Small intestine (tissue), 7 donors: ENCODE data around the gene FRMD4A. TPM values are rescaled to one million over a fixed set of nuclear protein-coding genes. Genes with fewer than 3 reads are reported as not detected.
A peak's percentile ranks its signal among the peaks of the same experiment; 100 is the strongest.

Experiments used
- DNase-seq, 2 donors: peaks; one replicate each; pipeline versions ENCODE4 v3.0.0 to v3.0.0-alpha.2; 2013
- FAIRE-seq: peaks from 2 replicates; lab custom pipeline; 2012; peaks lifted over from hg19 to GRCh38; lab: Jason Lieb, UNC
- H3K27ac ChIP-seq, 3 donors: one replicate each; pipeline ENCODE4 v1.5.1; 2013; ENCODE audit warnings: low read length in 2 of 3, mild to moderate bottlenecking in 2 of 3, control low read depth in 1 of 3, inconsistent platforms in 1 of 3, low read depth in 1 of 3, moderate library complexity in 1 of 3
- H3K27me3 ChIP-seq, 3 donors: one replicate each; pipeline ENCODE4 v1.6.1; 2013; ENCODE audit warnings: low read length in 3 of 3, inconsistent platforms in 1 of 3; ENCODE audit not compliant: control insufficient read depth in 3 of 3, insufficient read depth in 3 of 3
- H3K36me3 ChIP-seq, 3 donors: one replicate each; pipeline ENCODE4 v1.6.1; 2013; ENCODE audit warnings: low read length in 3 of 3, inconsistent platforms in 1 of 3, low read depth in 1 of 3, mild to moderate bottlenecking in 1 of 3, moderate library complexity in 1 of 3; ENCODE audit not compliant: control insufficient read depth in 3 of 3, insufficient read depth in 2 of 3
- H3K4me1 ChIP-seq, 3 donors: one replicate each; pipeline ENCODE4 v1.6.1; 2013; ENCODE audit warnings: low read length in 2 of 3, inconsistent platforms in 1 of 3, low read depth in 1 of 3, mild to moderate bottlenecking in 1 of 3, moderate library complexity in 1 of 3; ENCODE audit not compliant: control insufficient read depth in 3 of 3, insufficient read depth in 2 of 3
- H3K4me3 ChIP-seq, 3 donors: one replicate each; pipeline ENCODE4 v1.5.1; 2013; ENCODE audit warnings: low read length in 3 of 3, control low read depth in 1 of 3, inconsistent platforms in 1 of 3, low read depth in 1 of 3, mild to moderate bottlenecking in 1 of 3, moderate library complexity in 1 of 3
- H3K9me3 ChIP-seq, 2 donors: one replicate each; pipeline ENCODE4 v1.6.1; 2013; ENCODE audit warnings: low read depth in 1 of 2, low read length in 1 of 2; ENCODE audit not compliant: control insufficient read depth in 2 of 2, insufficient read depth in 1 of 2
- WGBS, 3 donors: extraction: QIAGEN DNeasy Blood & Tissue Kit; methylation state at CpG; one replicate each; pipeline ENCODE4 v1.1.7; 2013; 5-methylcytosine and 5-hydroxymethylcytosine counted together
- polyA plus RNA-seq, 4 donors: library from polyadenylated mRNA; stranded (reverse) in 3 of 4; unstranded in 1 of 4; fragments of 200-250 nt in 3 of 4; fragments of 120-200 nt in 1 of 4; gene quantifications; one replicate each; pipeline versions ENCODE4 v1.2.1 to v1.2.3, GENCODE V29; 2013
- donor health status: healthy with polysubstance abuse.
- donor health status: control.
- donor health status: control.
- donor health status: Bipolar disorder and iron deficiency.
- donor health status: healthy.

The FRMD4A gene
- polyA plus RNA-seq, 4 donors = 0.45 to 16.9 (median 6.2) TPM

GRCh38 chr10:14355750-14356149 lies 25.0 kb upstream of the FRMD4A start:
- Histone ChIP-seq H3K9me3 (no peaks in the 10 kb centered on the region), H3K4me1 (no peaks in the 10 kb centered on the region), H3K4me3 (no peak overlapping the region), H3K27ac (no peak overlapping the region), H3K27me3 (no peaks in the 10 kb centered on the region), H3K36me3 (no peaks in the 10 kb centered on the region)
- DNase-seq = no peak
- FAIRE-seq = no peak
- 67 to 82% (median 74%) methylated on average over 3 of the region's 3 CpGs for WGBS, 3 donors

DNA sequence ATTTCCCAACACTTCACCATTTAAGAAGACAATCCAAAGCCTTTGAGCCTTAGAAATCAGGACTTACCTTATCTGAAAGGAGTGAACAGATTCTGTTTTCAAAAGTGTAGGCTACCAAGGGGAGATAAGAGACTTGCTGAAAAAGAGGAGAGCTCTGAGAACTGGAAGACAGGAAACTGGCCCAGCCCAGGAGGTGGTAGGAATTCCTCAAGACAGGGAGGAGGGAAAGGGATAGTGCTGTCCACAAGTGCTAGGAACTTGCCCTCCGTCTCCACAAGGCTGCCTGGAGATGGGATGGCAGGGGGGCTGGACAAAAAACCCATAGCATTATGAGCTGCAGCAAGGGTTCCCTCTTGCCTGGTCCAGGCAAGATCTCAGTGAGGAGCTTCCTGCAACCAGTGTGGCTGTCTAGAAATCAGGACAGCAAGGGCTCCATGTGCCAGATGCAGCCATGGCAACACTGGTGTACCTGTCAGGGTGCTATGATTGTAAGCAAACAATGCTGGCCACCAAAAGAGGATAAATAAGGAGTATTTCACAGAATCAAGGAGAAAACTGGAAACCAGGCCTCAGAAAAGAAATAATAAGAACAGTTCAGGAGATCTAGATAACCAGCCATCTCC lies 22.7 kb upstream of the FRMD4A start:
- Histone ChIP-seq H3K4me3 (no peak overlapping the region), H3K27me3 (no peaks in the 10 kb centered on the region), H3K27ac (no peak overlapping the region), H3K36me3 (no peaks in the 10 kb centered on the region), H3K9me3 (no peaks in the 10 kb centered on the region), H3K4me1 (no peaks in the 10 kb centered on the region)
- DNase-seq (no peak), FAIRE-seq (no peak)
- WGBS, 3 donors = 72 to 81% (median 75%) methylated on average over 1 of the region's 1 CpG

DNA sequence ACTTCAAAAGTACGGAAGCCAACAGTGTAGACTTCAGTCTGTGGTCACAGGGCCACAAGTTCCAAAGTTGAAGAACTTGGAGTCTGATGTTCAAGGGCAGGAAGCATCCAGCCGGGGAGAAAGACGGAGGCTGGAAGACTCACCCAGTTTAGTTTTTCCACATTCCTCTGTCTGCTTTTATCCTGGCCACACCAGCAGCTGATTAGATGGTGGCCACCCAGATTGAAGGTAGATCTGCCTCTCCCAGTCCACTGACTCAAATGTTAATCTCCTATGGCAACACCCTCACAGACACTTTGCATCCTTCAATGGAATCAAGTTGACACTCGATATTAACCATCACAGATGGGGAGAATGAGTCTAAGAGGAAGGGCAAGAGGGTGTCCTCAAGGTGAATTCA lies 19.3 kb upstream of the FRMD4A start:
- no peak overlapping the region for H3K27ac ChIP-seq
- no peak overlapping the region for H3K4me3 ChIP-seq
- no peaks in the 10 kb centered on the region for H3K27me3 ChIP-seq
- 75 to 84% (median 77%) methylated on average over 4 of the region's 4 CpGs for WGBS, 3 donors
- FAIRE-seq (no peak), DNase-seq (no peak)
- H3K4me1 ChIP-seq = no peaks in the 10 kb centered on the region
- H3K9me3 ChIP-seq = no peaks in the 10 kb centered on the region
- no peaks in the 10 kb centered on the region for H3K36me3 ChIP-seq

- H3K9me3 ChIP-seq = no peaks in the 10 kb centered on the region
- 76 to 80% (median 80%) methylated on average over 2 of the region's 2 CpGs for WGBS, 3 donors
Measured at GRCh38 chr10:14349081-14349480, 18.4 kb upstream of the FRMD4A start.

DNA sequence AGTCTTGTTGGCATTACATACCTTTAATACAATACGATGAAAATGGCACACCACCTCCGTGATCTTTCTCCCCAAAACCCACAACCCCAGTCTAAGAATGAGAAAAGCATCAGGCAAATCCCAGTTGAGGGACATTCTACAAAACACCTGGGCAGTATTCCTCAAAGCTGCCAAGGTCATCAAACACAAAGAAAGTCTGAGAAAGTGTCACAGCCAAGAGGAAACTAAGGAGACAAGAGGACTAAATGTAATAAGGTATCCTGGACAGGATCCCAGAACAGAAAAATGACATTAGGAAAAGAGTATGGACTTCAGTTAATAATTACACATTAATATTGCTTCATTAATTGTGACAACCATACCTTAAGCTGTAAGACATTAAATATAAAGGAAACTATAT lies 14.5 kb upstream of the FRMD4A start:
- FAIRE-seq = no peak
- Histone ChIP-seq H3K4me3 (no peak overlapping the region), H3K4me1 (no peaks in the 10 kb centered on the region), H3K27me3 (no peaks in the 10 kb centered on the region), H3K36me3 (no peaks in the 10 kb centered on the region), H3K27ac (no peak overlapping the region), H3K9me3 (no peaks in the 10 kb centered on the region)
- WGBS, 3 donors = 30 to 86% (median 53%) methylated on average over 2 of the region's 2 CpGs
- DNase-seq = peak in 1 of 2 donors; percentile 7

More at GRCh38 chr10:14349081-14349480, 18.4 kb upstream of the FRMD4A start:
- DNase-seq (no peak), FAIRE-seq (no peak)
- Histone ChIP-seq H3K36me3 (no peaks in the 10 kb centered on the region), H3K4me1 (no peaks in the 10 kb centered on the region), H3K27ac (no peak overlapping the region), H3K4me3 (no peak overlapping the region), H3K27me3 (no peaks in the 10 kb centered on the region)

DNA sequence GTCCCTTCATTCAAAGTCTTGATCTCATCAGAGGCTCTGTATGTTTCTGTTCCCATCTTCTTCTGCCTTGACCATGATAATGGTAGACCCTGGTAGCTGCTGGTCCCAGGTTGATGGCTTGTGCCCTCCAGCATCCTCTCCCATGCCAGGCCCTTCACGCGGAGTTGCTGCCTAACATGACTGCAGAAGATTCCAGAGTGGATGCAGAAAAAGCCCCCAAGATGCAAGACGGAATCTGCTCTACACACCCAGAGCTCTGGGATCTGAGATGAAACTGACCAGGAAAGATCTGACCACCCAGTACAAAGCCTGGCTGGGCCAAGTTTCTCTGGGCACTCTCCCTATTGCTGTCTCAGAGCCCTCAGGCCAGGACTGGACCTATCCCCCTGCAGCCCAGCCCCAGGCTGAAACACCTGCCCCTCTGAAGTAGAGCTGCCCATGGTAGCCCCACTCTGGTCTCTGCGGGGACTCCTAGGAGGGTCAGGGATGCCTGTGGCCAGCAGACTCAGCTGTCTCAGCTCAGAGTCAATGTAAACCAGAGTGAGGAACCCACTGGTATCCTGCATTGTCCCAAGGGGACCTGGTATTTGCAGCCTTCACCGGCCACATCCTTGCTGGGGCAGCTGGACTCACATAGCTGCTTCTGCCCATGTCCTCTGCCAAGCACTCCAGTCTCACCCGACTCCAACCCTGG lies 9.5 kb upstream of the FRMD4A start:
- Histone ChIP-seq H3K9me3 (no peaks in the 10 kb centered on the region), H3K4me3 (no peak overlapping the region), H3K27me3 (no peaks in the 10 kb centered on the region), H3K27ac (no peak overlapping the region), H3K36me3 (no peaks in the 10 kb centered on the region), H3K4me1 (no peaks in the 10 kb centered on the region)
- WGBS, 3 donors = 89 to 94% (median 90%) methylated on average over 6 of the region's 6 CpGs
- FAIRE-seq (no peak), DNase-seq (no peak)

DNA sequence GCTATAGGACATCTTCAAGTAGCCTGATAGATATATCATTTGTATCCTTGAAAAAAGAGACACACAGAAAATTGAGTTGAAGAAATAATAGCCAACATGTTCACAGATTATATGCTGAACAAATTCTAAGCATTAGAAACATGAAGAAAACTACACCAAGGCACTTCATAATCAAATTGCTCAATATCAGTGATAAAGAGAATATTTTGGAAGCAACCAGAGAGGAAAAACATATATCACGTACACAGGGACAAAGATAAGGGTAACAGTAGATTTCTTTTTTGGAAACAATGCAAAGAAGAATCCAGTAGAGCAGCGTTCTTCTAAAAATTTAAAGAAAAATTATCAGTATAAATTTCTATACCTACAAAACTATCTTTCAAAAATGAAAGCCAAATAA lies 6.0 kb upstream of the FRMD4A start:
- Histone ChIP-seq H3K27ac (no peak overlapping the region), H3K4me1 (no peaks in the 10 kb centered on the region), H3K9me3 (no peaks in the 10 kb centered on the region), H3K4me3 (no peak overlapping the region), H3K36me3 (no peaks in the 10 kb centered on the region), H3K27me3 (peaks cover 0 to 1% (median 0%) of the 10 kb centered on the region in 3 donors)
- FAIRE-seq (no peak), DNase-seq (no peak)
- WGBS, 3 donors = 69 to 87% (median 75%) methylated on average over 2 of the region's 2 CpGs

DNA sequence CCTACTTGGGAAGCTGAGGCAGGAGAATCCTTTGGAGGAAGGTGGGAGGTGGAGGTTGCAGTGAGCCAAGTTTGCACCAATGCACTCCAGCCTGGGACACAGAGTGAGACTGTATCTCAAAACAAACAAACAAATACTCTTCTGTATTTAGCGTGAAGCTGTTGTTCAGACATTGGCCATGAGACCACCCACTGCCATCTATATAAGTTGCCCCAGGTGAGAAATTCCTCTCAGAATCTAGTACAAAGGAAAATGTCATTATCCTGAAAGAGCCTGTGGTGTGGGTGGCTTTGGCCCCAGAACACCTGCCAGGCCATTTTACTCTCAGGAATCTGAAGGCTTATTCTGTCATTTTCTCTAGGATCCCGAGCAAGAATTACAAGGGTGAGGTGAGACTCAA lies 4.0 kb upstream of the FRMD4A start:
- Histone ChIP-seq H3K9me3 (no peaks in the 10 kb centered on the region), H3K4me1 (no peaks in the 10 kb centered on the region), H3K36me3 (no peaks in the 10 kb centered on the region), H3K4me3 (no peak overlapping the region), H3K27ac (no peak overlapping the region), H3K27me3 (peaks cover 0 to 17% (median 5%) of the 10 kb centered on the region in 3 donors)
- DNase-seq = no peak
- WGBS, 3 donors = 69 to 81% (median 73%) methylated on average over 2 of the region's 2 CpGs
- FAIRE-seq = no peak
